Retinal pigment epithelial cell (primary cell): ENCODE measurements around the gene CELSR3.

Experiments used
- DNase-seq: peaks from one replicate; pipeline ENCODE4 v3.0.0-alpha.2; 2010; ENCODE audit warnings: low read depth
- H3K4me3 ChIP-seq: 2 replicates; pipeline ENCODE4 v1.5.1; 2011; ENCODE audit warnings: mild to moderate bottlenecking, low read length, control low read depth, moderate library complexity
- TF ChIP-seq, protein P1 (sequence below): conservative IDR thresholded peaks from 2 replicates; pipeline ENCODE4 v1.5.1; 2011; ENCODE audit warnings: low read depth, low read length, control low read depth, inconsistent platforms

Gene CELSR3

DNA sequence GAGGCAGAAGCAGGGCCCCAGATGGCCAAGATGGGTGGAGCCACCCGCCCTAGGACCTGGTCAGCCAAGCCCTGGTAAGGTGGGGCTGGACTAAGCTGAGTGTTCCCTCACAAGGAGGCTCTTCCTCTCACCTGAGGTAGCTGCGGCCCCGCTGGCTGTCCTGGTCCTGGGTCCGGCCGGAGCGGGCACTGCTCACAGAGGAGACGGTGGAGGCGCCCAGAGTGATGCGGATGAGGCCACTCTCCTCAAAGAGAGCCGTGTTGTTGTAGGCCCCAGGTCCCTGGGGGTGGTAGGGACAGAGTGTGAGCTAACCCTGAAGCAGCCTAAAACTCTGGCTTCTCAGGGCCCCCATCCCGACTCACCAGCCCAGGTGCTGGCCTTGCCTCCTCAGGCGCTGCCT lies 20.1 kb downstream of the CELSR3 start:
- H3K4me3 ChIP-seq: no peak overlapping the region
- no peak for DNase-seq
- TF ChIP-seq, protein P1, sequence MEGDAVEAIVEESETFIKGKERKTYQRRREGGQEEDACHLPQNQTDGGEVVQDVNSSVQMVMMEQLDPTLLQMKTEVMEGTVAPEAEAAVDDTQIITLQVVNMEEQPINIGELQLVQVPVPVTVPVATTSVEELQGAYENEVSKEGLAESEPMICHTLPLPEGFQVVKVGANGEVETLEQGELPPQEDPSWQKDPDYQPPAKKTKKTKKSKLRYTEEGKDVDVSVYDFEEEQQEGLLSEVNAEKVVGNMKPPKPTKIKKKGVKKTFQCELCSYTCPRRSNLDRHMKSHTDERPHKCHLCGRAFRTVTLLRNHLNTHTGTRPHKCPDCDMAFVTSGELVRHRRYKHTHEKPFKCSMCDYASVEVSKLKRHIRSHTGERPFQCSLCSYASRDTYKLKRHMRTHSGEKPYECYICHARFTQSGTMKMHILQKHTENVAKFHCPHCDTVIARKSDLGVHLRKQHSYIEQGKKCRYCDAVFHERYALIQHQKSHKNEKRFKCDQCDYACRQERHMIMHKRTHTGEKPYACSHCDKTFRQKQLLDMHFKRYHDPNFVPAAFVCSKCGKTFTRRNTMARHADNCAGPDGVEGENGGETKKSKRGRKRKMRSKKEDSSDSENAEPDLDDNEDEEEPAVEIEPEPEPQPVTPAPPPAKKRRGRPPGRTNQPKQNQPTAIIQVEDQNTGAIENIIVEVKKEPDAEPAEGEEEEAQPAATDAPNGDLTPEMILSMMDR: no peak

DNA sequence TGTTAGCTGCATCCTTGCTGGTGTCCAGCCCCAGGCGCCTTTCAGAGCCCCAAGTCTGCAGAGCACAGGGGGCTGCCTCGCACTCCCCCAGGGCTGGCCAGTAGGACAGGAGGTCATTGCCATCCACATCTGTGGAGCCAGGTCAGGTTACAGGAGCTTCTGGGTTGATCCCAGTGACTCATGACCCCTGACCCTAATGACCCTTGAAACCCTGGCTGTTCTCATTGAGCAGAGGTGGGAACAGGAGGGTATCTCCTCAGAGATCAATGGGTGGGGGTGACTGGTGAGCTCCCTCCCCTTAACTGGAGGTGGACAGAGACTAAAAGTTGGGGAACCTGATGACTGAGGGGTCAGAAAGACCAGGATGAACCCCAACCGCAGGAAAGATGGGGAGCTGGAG lies 21.3 kb downstream of the CELSR3 start:
- DNase-seq: no peak
- no peak overlapping the region for H3K4me3 ChIP-seq
- TF ChIP-seq, protein P1: no peak

DNA sequence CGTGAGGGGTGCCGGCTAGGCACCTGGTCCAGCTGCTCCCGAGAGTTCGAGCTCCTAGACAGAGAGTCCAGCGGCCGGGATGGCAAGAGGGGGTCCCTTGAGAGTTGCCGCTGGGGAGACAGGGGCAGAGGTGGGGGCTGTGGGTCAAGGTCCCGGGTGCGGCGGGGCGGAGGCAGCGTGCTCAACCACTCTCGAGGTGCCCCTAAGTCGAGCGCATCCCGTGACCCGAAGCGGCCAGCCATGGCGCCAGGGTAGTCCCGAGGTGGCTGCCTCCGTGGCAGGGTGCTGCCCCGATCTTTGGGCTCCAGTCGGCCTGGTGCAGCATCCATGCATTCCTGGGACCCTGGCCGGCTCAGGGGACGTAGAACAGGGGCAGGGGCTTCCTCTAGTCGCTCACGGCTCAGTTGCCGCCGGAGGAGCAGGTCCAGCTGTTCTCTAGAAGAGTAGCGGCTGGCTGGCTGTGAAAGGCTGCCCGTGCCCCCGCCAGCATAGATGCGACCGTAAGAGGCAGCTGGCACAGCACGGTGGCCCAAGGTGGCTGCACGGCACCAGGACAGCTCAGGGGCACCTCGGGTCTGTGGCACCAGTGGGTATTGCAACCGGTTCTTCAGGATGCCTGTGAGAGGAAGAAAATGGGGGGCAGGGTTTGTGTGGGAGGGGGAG lies 22.6 kb downstream of the CELSR3 start:
- no peak for DNase-seq
- TF ChIP-seq, protein P1: no peak
- H3K4me3 ChIP-seq: no peak overlapping the region

DNA sequence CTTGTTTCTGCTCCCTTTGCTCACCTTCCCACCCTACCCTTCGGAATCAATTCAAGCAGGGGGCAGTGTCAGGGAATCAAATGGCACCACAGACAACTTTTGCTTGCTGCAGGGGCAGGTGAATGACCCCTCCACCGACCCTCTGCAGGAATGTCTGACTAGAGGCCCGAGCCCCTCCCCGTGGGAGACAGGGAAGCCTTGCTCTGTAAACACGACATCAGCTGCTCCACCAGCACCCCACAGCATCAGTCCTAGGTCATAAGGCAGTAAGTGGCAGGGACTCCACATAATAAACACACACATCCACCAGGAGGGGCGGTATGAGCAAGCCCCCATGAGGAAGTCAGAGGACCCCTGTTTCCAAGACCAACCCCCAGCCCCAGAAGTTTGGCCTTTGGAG lies 25.4 kb downstream of the CELSR3 start:
- no peak for DNase-seq
- TF ChIP-seq, protein P1: no peak
- H3K4me3 ChIP-seq: no peak overlapping the region

DNA sequence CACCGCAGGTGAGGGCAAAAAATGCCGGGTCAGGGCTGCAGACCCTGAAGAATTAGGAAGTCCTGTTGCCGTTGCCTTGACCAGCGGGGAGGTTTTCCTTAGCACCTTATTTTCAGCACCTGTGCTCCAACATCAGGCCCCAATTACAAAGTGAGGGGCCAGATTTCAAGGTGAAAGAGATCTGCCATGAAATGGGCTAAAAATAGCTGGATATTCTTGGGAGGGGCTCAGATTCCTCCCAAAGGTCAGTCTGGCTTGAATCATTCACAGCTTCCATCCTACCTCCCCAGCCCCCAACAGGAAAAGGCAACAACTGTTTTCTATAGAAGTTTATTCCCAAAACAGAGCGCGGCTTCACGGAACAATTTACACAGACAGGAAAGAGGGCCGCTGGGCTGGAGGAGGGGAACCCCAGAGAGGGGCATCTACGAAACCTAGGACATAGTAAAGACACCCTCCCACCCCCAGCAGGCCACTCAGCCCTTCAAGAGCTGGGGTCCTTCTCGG lies 26.5 kb downstream of the CELSR3 start:
- no peak for DNase-seq
- peak overlapping the region; percentile 81 for H3K4me3 ChIP-seq
- TF ChIP-seq, protein P1: no peak

DNA sequence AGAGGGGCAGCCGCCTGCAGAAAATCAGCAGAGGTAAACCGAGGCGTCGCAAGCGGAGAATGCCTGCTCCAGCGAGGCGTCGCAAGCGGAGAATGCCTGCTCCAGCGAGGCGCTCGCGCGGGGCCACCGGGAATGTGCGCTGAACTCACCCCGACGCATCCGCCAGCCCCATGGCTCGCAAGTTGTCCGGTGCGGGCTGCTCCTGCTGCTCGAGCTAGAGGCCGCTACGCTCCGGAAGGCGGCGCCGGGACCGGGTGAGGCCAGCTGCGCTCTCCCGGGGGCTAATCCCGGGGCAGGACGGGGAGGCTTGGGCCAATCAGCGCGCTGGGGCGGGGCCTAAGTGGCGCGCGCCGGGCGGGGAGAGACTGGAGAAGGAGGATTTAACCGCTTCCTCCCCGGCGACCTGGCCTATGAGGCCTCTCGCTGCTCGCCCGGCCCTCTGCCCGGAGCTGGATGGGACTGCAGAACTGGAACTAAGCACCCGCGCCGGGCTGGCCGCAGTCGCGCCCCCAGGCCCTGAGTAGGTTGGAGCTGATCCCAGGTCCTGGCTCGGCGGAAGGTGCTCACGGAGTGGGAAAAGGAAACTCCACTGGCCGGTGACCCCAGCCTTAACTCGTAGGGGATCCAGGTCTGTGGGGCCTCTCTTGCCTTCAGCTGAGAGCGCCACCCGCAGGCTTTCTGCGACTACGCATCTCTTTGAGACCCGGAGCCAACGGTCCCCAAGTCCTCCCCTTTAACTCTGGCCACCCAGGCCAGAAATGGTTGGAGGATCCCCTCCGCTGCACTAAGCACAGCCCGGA lies 27.3 kb downstream of the CELSR3 start, which contains the start of gene SLC26A6:
TSS of gene SLC26A6 (minus strand) at position 240 of the 800 bp plus-strand sequence. CDS start at position 172, 68 bp downstream.
- TF ChIP-seq, protein P1: peak; percentile 73
- peak; percentile 85 for DNase-seq
- H3K4me3 ChIP-seq: peak within 1 kb of the TSS; percentile 81
